Mammary microvascular endothelial cell (primary cell): ENCODE data around the gene GCSAM. TPM values are rescaled to one million over a fixed set of nuclear protein-coding genes. Genes with fewer than 3 reads are reported as not detected.

Experiments
- total RNA-seq: library from RNA; depleted of rRNA; stranded (reverse); fragments of >200 nt; gene quantifications from 2 replicates; pipeline ENCODE4 v1.2.3, GENCODE V29; 2015

The GCSAM gene
- not detected in 2 replicates for total RNA-seq

GRCh38 chr3:112132975-112133448, at the start of gene GCSAM:
TSS of gene GCSAM (minus strand) at chr3:112133248. CDS start at chr3:112133120, 128 bp downstream.

GRCh38 chr3:112086076-112086854, 46.8 kb downstream of the GCSAM start, which contains the start of gene C3orf52:
TSS of gene C3orf52 (plus strand) at chr3:112086389. CDS start at chr3:112086408, 19 bp downstream.

Other genes with a start within 250 kb of the GCSAM start
- 29.4 and 31.8 TPM in 2 replicates for gene ABHD10, start 154.2 kb downstream of the GCSAM start, total RNA-seq
- gene TAGLN3, start 134.3 kb downstream of the GCSAM start, total RNA-seq = not detected in 2 replicates
- not detected in 2 replicates for gene TMPRSS7, start 98.5 kb downstream of the GCSAM start, total RNA-seq
- 2.1 and 4.0 TPM in 2 replicates for gene C3orf52, start 46.9 kb downstream of the GCSAM start, total RNA-seq
- gene SLC9C1, start 161.0 kb upstream of the GCSAM start, total RNA-seq = not detected in 2 replicates
- gene CD200, start 199.9 kb upstream of the GCSAM start, total RNA-seq = 1.4 and 1.7 TPM in 2 replicates